Cardiac muscle cell (in vitro differentiated cells and primary cell): ENCODE data around the gene IL1RAPL1. TPM values are rescaled to one million over a fixed set of nuclear protein-coding genes. Genes with fewer than 3 reads are reported as not detected.

Experiments used
- DNase-seq, 2 donors: peaks; one replicate each; pipeline versions ENCODE4 v3.0.0 to v3.0.0-alpha.2; 2010 to 2017; ENCODE audit warnings: low read depth in 1 of 2, low spot score in 1 of 2
- H3K27ac ChIP-seq: fragments of 200-600 bp; sonication (generic); 2 replicates; pipeline ENCODE4 v1.5.1; 2016
- H3K27me3 ChIP-seq: fragments of 200-600 bp; sonication (generic); 2 replicates; pipeline ENCODE4 v1.6.0; 2016; ENCODE audit warnings: control low read depth
- H3K36me3 ChIP-seq: fragments of 200-600 bp; sonication (generic); 2 replicates; pipeline ENCODE4 v1.5.1; 2016; ENCODE audit warnings: control low read depth
- H3K4me1 ChIP-seq: fragments of 200-600 bp; sonication (generic); 2 replicates; pipeline ENCODE4 v1.8.1; 2017; ENCODE audit warnings: low read depth, mild to moderate bottlenecking, mixed run types
- H3K4me3 ChIP-seq: fragments of 200-600 bp; sonication (generic); 2 replicates; pipeline ENCODE4 v1.5.1; 2016; ENCODE audit warnings: mild to moderate bottlenecking
- H3K9me3 ChIP-seq: fragments of 200-600 bp; sonication (generic); 2 replicates; pipeline ENCODE4 v1.5.1; 2017; ENCODE audit warnings: low read depth, mild to moderate bottlenecking, control low read depth
- polyA plus RNA-seq: library from polyadenylated mRNA; unstranded; fragments of >200 nt; fragmentation: Nextera tagmentation; extraction: Ambion mirVana; gene quantifications from 2 replicates; pipeline ENCODE4 v1.2.1, GENCODE V29; 2016
- total RNA-seq: library from RNA; depleted of rRNA; stranded (reverse); fragments of >200 nt; gene quantifications from 2 replicates; pipeline ENCODE4 v1.2.3, GENCODE V29; 2016
- TF ChIP-seq, protein P1 (sequence below): IDR thresholded peaks from 2 replicates; pipeline ENCODE4 v1.5.1; 2012; ENCODE audit warnings: low read depth, mild to moderate bottlenecking, low read length

The IL1RAPL1 gene
- total and polyA plus RNA-seq, 2 experiments from 2014 or later = 3.2 to 4.2 TPM

DNA sequence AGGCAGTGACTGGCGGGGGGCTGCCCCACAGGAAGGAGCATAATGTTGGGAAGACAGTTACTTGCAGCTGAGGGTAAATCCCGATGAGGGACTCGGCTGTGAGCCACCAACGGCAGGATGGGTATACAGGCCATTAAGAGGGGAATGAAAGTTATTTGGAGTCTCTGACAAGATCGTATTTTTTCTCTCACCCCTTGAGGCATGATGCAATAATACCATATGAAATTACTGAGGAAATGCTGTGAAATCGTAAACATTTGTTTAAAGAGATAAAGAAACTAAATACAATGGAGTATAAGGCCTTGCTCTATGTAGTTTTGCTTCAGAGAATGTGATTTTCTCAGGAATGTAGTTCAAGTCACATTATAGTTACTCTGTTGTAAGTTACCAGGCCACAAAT is 12.7 kb downstream of the IL1RAPL1 start:
- TF ChIP-seq, protein P1, sequence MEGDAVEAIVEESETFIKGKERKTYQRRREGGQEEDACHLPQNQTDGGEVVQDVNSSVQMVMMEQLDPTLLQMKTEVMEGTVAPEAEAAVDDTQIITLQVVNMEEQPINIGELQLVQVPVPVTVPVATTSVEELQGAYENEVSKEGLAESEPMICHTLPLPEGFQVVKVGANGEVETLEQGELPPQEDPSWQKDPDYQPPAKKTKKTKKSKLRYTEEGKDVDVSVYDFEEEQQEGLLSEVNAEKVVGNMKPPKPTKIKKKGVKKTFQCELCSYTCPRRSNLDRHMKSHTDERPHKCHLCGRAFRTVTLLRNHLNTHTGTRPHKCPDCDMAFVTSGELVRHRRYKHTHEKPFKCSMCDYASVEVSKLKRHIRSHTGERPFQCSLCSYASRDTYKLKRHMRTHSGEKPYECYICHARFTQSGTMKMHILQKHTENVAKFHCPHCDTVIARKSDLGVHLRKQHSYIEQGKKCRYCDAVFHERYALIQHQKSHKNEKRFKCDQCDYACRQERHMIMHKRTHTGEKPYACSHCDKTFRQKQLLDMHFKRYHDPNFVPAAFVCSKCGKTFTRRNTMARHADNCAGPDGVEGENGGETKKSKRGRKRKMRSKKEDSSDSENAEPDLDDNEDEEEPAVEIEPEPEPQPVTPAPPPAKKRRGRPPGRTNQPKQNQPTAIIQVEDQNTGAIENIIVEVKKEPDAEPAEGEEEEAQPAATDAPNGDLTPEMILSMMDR = no peak
- no peaks in the 10 kb centered on the region for H3K9me3 ChIP-seq
- no peak overlapping the region for H3K4me3 ChIP-seq
- no peak for DNase-seq
- H3K27ac ChIP-seq = no peak overlapping the region
- H3K36me3 ChIP-seq = no peaks in the 10 kb centered on the region
- no peaks in the 10 kb centered on the region for H3K4me1 ChIP-seq
- no peaks in the 10 kb centered on the region for H3K27me3 ChIP-seq

DNA sequence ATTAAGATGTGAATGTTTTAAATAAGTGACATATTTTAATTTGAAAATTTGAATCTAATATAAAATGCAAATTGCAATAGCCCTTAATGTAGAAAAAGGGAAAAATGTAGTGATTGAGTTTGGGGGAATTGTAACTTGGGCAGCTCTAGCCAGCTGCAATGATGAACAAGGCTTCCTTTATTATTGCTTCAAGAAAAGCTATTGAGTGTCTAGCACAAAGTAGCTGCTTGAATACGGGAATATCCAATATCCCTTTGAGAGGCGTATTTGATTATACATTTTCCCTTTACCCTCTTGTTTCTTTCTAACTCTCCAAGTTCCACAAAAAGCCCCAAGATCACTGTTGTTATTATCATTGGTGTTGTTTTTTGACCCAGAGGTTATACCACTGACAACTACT is 21.8 kb downstream of the IL1RAPL1 start:
- Histone ChIP-seq H3K27ac (no peak overlapping the region), H3K9me3 (no peaks in the 10 kb centered on the region), H3K4me3 (no peak overlapping the region), H3K27me3 (no peaks in the 10 kb centered on the region), H3K4me1 (peaks cover 16% of the 10 kb centered on the region), H3K36me3 (no peaks in the 10 kb centered on the region)
- no peak for DNase-seq
- TF ChIP-seq, protein P1 = no peak

DNA sequence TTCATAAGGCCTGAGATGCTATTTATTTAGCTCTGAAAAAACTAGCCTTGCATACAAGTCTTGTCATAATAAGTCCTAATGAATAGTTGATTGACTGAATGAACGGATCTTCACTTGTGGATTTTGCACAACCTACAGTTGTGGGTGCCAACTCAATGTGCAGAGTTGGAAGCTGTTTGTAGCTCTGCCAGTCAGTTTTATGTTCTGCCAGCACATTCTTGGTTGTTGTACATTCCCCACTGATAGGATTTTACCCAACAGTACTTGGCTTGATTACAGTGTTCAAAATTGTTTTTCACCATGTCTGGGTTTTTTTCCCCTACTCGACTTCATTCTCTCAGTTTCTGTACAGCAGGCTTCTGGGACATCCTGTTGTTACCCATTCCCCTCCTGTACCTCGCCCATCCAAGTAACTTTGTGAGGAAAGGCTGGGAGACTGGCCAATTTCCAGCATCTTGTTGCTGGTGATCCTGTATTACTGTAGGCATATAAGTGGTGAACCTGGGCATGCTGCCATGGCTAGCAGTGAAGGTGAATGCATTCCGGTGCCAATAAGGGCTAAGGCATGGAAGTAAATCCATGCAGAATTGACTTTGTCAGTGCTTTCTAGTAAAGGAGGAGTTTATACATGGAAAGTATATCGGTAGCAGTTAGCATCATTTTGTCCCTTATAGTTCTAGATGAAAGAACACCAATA is 22.8 kb downstream of the IL1RAPL1 start:
- TF ChIP-seq, protein P1 = no peak
- no peak overlapping the region for H3K4me3 ChIP-seq
- H3K27ac ChIP-seq = no peak overlapping the region
- no peaks in the 10 kb centered on the region for H3K9me3 ChIP-seq
- no peaks in the 10 kb centered on the region for H3K27me3 ChIP-seq
- peak in 1 of 2 donors; percentile 21 for DNase-seq
- H3K36me3 ChIP-seq = no peaks in the 10 kb centered on the region
- peaks cover 20% of the 10 kb centered on the region for H3K4me1 ChIP-seq

DNA sequence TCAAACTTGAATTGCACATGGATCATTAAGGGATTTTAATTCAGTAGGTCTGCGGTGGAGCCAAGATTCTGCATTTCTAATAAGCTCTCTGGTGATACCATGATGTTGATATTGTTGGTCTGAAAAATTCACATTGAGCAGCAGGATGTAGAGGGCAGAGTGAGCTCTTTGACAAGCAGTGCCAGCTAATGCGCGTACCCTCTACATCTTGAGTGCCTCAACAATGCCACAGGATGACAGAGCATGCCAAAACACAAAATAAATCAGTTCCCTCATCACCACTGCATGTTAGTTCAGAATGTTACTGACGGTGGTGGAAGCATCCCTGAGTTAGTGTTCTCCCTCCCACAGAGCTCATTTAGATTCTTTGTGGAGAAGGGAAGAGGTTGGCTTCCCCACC is 23.5 kb downstream of the IL1RAPL1 start:
- DNase-seq = no peak
- no peak overlapping the region for H3K4me3 ChIP-seq
- H3K27ac ChIP-seq = no peak overlapping the region
- H3K9me3 ChIP-seq = no peaks in the 10 kb centered on the region
- H3K27me3 ChIP-seq = no peaks in the 10 kb centered on the region
- peaks cover 25% of the 10 kb centered on the region for H3K4me1 ChIP-seq
- TF ChIP-seq, protein P1 = no peak
- H3K36me3 ChIP-seq = no peaks in the 10 kb centered on the region

DNA sequence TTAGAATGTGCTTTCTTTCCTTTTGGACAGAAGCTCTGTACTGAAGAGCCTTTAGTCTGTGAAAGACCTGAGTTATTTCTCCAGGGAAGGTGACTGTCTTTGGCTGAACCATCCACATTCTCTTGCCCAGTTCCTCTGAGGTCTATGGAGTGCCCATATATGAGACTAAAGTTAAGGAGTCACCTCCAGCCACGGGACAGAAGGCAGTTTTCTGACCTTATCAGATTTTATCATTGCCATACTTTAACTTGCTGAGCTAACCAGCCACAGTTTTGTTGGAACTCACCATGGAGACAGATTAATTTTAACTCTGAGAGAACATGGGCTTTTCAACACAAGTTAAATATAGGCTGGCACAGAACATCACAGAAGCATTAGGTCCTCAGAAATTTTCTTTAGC is 26.3 kb downstream of the IL1RAPL1 start:
- H3K4me3 ChIP-seq = no peak overlapping the region
- TF ChIP-seq, protein P1 = no peak
- DNase-seq = no peak

More for the DNA sequence above, 26.3 kb downstream of the IL1RAPL1 start:
- H3K27me3 ChIP-seq = no peaks in the 10 kb centered on the region
- no peaks in the 10 kb centered on the region for H3K9me3 ChIP-seq
- peaks cover 31% of the 10 kb centered on the region for H3K4me1 ChIP-seq
- H3K27ac ChIP-seq = peak overlapping the region; percentile 82
- no peaks in the 10 kb centered on the region for H3K36me3 ChIP-seq
